ENCODE data around the gene MYO16. TPM values are rescaled to one million over a fixed set of nuclear protein-coding genes. Genes with fewer than 3 reads are reported as not detected.
"Not testable (repeated sequence)": the region's sequence is repeated elsewhere in the genome, so short reads cannot be mapped to it uniquely, and the experiment has no call there.

The MYO16 gene
- total RNA-seq, 1 experiment from 2014 or later = not detected

DNA sequence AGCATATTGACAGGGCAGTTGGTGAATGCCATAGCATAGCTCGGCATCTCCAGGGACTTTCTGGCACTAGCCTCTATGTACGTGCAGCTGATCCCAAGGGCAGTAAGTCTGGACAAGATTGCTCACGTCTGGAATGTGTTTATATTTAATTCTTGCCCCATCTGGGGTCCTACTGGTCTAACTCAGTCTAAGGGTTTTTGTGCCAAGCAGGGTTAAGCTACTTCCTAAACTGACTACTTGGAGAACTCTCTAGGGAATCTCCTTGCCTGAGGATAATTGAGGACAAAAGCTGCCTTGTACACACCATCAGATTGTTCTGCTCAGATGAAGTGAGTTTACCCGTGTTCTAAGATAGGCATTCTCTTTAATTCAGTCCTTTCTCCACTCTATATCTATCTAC, 358.1 kb downstream of the MYO16 start:
- in situ Hi-C loops (cut with HindIII; ENCODE audit: low sequenced_read_pairs) = no loop called here
- no peak for DNase-seq (ENCODE audit: low spot score)

DNA sequence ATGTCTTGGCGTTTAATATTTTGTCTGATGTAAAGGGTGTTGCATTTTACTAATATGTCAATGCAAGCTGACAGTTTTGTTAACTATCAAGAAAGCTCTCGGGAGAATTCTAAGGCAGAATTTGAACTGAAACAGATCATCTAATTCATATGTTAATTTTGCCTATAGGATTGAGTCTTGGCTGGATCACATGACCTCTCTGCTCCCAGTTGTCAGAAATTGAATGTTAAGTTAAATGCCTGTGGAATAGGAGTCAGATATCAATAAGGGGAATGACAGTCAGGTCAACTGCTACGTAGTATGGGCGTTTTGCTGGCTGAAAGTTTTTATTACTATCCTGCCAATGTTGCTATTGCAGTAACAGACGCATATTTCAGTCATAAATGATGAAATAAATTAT, 358.5 kb downstream of the MYO16 start:
- in situ Hi-C loops (cut with HindIII; ENCODE audit: low sequenced_read_pairs) = no loop called here
- DNase-seq (ENCODE audit: low spot score) = no peak

DNA sequence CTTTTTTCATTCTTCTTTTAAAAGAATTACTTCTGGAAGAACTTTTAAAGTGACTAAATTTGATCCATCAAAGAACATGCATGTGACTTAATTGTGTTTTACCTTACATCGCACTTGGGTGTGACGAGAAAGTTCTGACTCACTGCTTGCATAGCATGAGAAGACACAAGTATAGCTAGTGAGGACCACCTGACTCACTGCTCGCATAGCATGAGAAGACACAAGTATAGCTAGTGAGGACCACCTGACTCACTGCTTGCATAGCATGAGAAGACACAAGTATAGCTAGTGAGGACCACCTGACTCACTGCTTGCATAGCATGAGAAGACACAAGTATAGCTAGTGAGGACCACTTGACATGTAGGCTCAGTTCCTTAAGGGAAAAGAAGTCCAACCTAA, 362.0 kb downstream of the MYO16 start:
- in situ Hi-C loops (cut with HindIII; ENCODE audit: low sequenced_read_pairs); DNase-seq (ENCODE audit: low spot score): not testable (repeated sequence)

GRCh38 chr13:108993346-108993745, 363.9 kb downstream of the MYO16 start:
- in situ Hi-C loops (cut with HindIII; ENCODE audit: low sequenced_read_pairs) = no loop called here
- DNase-seq (ENCODE audit: low spot score) = no peak

GRCh38 chr13:108996430-108996829, 367.0 kb downstream of the MYO16 start:
- in situ Hi-C loops (cut with HindIII; ENCODE audit: low sequenced_read_pairs) = no loop called here
- no peak for DNase-seq (ENCODE audit: low spot score)

- in situ Hi-C loops (cut with HindIII; ENCODE audit: low sequenced_read_pairs) = no loop called here
- DNase-seq (ENCODE audit: low spot score) = no peak
Measured at GRCh38 chr13:109000207-109000606, 370.8 kb downstream of the MYO16 start.

DNA sequence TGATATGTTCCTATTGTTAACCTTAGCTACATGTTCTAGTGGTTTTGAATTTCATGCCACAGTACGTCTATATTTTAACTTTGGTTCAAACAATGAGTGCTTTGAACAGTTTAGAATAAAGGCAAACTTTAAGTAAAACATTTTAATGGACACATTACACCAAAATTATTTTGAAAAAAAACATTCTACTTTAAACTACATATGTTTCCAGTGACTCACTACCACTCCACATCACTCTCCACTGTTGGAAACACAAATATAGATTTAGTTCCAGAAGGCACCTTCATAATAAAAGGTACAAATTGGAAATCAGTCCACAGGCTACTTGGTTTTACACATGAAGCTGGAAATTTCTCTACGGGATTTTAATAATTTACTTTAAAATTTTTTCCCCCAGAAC, 373.5 kb downstream of the MYO16 start:
- in situ Hi-C loops (cut with HindIII; ENCODE audit: low sequenced_read_pairs) = no loop called here
- no peak for DNase-seq (ENCODE audit: low spot score)

DNA sequence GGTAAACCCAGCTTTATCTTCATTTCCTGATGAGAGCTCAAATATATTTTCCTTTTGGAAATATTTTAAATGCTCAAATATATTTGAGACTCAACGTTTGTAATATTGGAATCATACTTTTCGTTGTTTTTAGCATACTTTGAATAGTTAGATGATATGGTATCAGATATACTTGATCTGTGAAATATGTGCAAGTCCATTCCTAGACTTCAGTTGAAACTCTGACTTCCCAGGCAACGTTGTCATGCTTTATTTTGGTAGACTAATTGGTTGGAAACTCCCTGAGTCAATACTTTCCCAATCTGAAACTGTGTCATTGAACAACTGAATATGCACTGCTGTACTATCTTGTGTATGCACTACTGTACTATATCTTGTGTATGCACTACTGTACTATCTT, 378.5 kb downstream of the MYO16 start:
- in situ Hi-C loops (cut with HindIII; ENCODE audit: low sequenced_read_pairs) = no loop called here
- no peak for DNase-seq (ENCODE audit: low spot score)

DNA sequence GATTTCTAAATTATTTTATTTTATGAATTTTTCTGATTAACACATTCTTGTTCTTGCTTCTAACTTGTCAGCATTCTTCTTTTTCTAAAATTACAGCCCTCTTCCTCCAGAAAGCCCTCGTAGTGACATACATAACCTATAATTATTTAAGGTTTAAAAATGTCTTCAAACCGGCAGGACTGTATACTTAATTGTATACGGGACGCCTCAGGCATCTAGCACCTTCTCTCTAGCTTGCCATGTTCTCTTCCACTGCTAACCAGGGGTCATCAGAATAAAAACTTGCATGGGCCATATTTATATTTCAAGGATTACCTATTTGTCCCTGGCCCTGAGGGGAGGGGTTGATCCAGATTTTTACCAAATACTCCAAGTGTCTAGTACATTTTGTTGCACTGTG, 380.3 kb downstream of the MYO16 start:
- no peak for DNase-seq (ENCODE audit: low spot score)
- in situ Hi-C loops (cut with HindIII; ENCODE audit: low sequenced_read_pairs) = no loop called here

- in situ Hi-C loops (cut with HindIII; ENCODE audit: low sequenced_read_pairs) = no loop called here
- no peak for DNase-seq (ENCODE audit: low spot score)
Measured at GRCh38 chr13:109010912-109011311, 381.5 kb downstream of the MYO16 start.

DNA sequence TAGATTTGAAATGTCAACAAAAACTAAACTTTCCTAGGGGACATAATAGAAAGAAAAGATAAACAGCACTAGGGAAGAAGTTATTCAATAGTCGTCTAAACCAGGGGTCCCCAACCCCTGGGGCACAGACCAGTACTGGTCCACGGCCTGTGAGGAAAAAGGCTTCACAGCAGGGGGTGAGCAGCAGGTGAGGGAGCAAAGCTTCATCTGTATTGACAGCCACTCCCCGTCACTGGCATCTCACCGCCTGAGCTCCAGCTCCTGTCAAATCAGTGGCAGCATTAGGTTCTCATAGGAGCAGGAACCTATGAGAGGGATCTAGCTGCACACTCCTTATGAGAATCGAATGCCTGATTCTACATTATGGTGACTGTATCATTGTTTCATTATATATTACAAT, 382.7 kb downstream of the MYO16 start:
- in situ Hi-C loops (cut with HindIII; ENCODE audit: low sequenced_read_pairs) = no loop called here
- no peak for DNase-seq (ENCODE audit: low spot score)

DNA sequence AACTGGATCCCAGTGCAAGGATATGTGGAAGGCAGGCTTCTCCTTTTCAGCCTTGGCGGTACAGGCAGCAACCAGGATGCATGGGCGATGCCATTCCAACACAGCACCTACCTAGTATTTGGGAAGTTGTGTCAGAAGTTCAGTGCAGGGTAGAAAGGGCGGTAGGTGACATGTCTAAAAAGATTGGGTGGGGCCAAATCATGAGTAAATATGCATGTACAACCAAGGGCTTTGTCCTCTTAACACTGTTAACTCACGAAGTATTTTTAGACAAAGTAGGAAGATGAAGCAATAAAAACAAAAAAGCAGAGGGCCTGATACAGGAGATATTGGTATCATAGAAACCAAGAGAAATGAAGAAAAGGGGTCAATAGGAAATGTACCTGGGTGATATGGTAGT, 392.1 kb downstream of the MYO16 start:
- in situ Hi-C loops (cut with HindIII; ENCODE audit: low sequenced_read_pairs) = no loop called here
- DNase-seq (ENCODE audit: low spot score) = no peak

DNA sequence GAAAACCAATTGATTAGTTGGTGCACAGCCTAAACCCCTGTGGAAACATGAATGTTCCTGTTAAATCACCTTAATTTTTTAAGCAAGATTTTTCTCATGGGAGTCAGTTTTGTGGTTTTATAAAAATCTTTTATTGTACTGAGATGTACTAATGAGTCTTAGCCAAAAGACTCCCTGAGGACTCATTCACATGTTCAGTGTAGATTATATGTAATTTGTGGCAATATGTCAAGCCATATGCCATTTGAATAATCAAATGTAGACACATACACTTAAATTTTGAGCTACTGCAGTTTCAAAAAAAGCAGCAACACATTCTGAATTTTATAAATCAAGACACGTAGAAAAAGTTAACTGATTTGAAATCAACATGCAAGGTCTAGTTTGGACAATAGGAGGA, 395.2 kb downstream of the MYO16 start:
- no peak for DNase-seq (ENCODE audit: low spot score)
- in situ Hi-C loops (cut with HindIII; ENCODE audit: low sequenced_read_pairs) = no loop called here

GRCh38 chr13:109026266-109026665, 396.9 kb downstream of the MYO16 start:
- no peak for DNase-seq (ENCODE audit: low spot score)
- in situ Hi-C loops (cut with HindIII; ENCODE audit: low sequenced_read_pairs) = no loop called here

DNA sequence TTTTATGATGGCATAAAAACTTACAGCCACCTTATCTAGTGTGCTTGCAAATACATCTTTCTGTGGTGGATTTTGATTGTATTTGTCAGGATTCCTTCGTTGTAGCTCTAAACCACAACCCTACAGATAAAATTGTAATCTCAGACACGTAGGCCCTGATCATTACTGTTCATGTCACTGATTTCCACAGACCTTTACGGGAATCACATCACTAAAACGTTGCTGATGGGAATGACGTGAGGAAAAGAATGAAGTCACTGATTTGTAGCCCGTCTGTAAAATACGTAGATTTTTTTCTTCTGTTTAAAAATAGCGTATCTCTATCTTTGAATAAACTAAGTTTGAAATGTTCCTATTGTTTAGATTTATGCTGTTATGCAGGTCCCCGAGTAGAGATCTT, 399.2 kb downstream of the MYO16 start:
- no peak for DNase-seq (ENCODE audit: low spot score)
- in situ Hi-C loops (cut with HindIII; ENCODE audit: low sequenced_read_pairs) = no loop called here

DNA sequence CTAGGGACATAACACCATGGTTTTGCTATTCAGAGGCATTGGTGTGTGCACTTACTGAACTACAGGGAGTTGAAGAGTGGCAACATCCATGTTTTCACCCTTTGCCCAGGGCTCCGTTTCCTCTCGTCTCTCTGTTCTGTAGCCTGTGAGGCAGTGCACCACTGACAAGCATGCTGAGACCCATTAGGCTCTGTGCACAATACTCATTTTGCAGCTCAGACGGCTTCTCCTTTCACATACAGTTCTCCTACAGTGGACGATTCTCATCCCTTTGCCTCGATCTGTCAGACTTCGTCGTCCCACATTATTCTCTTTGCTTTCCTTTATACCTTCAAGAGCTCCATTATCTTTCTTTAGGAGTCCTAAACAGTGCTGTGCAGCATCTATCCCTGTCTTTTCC, 403.7 kb downstream of the MYO16 start:
- DNase-seq (ENCODE audit: low spot score) = no peak
- in situ Hi-C loops (cut with HindIII; ENCODE audit: low sequenced_read_pairs) = no loop called here

- DNase-seq (ENCODE audit: low spot score) = no peak
- in situ Hi-C loops (cut with HindIII; ENCODE audit: low sequenced_read_pairs) = no loop called here
Measured at GRCh38 chr13:109036078-109036780, 406.8 kb downstream of the MYO16 start.

DNA sequence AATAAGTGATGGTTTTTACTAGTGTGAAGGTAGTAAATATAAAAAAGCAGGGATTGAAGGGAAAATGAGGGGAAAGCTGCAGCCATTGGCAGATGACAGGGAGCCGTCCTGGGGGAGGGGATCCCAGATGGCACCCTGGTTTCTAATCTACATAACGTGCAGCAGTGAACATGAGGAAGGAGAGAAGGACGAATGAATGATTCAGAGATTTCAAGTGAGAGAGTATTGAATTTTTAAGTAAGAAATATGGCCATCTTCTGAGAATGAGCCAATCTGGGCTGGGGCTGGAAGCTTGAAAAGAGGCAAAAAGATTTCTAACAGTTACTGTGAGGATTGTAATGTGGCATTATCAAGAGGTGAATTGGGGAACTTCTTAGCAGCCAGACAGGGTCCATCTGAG, 414.2 kb downstream of the MYO16 start:
- no peak for DNase-seq (ENCODE audit: low spot score)
- in situ Hi-C loops (cut with HindIII; ENCODE audit: low sequenced_read_pairs) = no loop called here

- no peak for DNase-seq (ENCODE audit: low spot score)
- in situ Hi-C loops (cut with HindIII; ENCODE audit: low sequenced_read_pairs) = no loop called here
Measured at GRCh38 chr13:109055850-109056249, 426.4 kb downstream of the MYO16 start.

DNA sequence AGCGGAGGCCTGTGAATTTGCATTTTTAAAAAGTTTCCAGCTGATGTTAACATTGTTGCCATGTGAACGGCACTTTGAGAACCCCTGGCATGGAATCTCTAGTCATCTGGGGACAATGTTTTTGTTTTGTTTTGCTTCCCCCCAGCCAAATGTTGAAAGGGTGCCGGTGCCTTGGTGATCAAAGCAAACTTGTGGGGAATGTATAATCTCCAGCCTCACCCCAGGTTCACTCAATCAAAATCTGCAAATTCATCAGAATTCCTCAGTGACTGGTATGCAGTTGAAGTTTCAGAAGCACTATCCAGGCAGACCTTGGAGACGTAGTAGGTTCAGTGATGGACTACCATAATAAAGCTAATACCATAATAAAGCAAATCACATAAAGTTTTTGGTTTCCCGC, 428.7 kb downstream of the MYO16 start:
- no peak for DNase-seq (ENCODE audit: low spot score)
- in situ Hi-C loops (cut with HindIII; ENCODE audit: low sequenced_read_pairs) = no loop called here

DNA sequence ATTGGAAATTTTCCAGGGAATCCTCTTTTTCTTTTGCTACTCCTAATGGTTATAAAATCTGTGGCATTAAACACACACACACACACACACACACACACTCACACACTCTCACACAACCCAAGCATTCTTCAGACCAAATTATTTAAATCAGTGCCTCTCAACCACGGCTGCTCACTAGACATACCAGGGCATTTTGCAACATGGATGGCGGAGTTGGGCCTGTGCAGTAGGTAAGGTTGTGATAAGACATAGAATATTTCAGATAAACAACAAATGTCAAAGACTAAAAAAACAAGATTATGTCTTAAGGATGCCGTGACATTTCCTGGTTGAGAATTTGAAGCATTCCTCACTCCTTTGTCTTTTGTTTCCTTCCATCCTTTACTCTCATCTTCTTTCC, 443.1 kb downstream of the MYO16 start:
- in situ Hi-C loops (cut with HindIII; ENCODE audit: low sequenced_read_pairs) = no loop called here
- DNase-seq (ENCODE audit: low spot score) = no peak

GRCh38 chr13:109074436-109074835, 445.0 kb downstream of the MYO16 start:
- in situ Hi-C loops (cut with HindIII; ENCODE audit: low sequenced_read_pairs) = no loop called here

More at GRCh38 chr13:109074436-109074835, 445.0 kb downstream of the MYO16 start:
- no peak for DNase-seq (ENCODE audit: low spot score)
